HG03442 (cell line): Measurements from ENCODE around the gene HS6ST3.
"Not testable (repeated sequence)": the region's sequence is repeated elsewhere in the genome, so short reads cannot be mapped to it uniquely, and the experiment has no call there.

Experiments used
- ATAC-seq: cut with Tn5 transposase; IDR thresholded peaks from one replicate; pipeline ENCODE4 v1.9.1; 2021; ENCODE audit warnings: mild to moderate bottlenecking, moderate library complexity; ENCODE audit not compliant: unreplicated experiment

Gene HS6ST3

DNA sequence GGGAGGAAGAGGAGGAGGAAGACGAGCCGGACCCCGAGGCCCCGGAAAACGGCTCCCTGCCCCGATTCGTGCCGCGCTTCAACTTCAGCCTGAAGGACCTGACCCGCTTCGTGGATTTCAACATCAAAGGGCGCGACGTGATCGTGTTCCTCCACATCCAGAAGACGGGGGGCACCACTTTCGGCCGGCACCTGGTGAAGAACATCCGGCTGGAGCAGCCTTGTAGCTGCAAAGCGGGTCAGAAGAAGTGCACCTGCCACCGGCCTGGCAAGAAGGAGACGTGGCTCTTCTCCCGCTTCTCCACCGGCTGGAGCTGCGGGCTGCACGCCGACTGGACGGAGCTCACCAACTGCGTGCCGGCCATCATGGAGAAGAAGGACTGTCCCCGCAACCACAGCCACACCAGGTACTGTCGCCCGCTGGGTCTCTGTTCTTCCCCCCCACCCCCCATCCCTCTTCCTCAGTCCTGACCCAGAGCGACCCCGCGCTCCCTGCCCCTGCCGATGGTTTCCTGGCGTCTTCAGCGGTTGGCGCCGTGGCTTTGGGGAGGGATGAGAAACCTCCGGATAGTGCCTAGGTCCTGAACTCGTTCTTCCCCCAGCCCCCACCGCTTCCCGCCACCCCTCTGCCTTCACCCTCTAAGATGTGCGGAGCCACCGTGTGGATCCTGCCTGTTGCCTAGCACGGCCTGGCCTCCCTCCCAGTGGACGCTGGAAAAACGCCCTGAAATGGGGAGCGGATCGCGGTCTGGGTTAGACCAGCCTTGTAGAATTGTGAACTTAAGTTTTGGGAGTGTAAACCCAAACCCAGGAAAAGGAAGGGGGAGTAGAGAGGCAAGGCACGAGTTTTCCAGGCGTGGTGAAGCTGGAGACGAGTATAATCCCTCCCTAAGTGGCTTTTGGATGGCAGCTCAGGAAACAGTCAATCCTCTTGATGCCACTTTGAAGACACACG, 1.5 kb downstream of the HS6ST3 start:
- ATAC-seq, result no peak

DNA sequence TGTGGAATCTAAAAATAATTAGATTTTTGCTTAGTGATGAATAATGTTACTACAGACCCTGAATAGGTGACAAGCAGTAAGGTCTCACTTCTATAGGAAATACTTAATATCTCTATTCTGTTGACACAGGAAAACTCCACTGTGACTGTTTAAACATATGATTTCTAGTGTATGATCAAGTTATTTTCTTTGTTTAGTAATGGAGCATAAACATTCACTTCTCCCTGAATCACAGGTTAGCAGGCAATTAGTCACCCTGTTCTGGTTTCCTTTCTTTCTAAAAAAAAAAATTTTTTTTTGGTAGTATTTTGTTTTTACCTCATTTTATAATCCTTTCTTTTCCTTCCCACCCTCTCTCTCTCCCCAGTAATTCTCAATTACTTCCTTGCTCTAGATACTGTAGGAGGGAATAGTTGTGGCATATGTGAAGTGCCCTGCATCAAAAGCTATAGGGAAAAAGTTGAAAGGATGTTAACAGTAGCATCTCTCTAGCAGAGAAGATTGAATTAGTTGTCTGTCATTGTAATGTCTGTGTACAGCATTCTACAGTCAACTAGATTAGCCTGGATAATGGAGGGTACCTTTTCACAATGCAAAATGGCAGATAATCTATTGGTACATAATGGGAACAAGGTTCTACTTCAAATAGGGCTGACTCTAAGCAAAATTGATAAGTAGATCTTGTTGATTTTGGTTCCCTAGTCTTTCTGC, 3.5 kb downstream of the HS6ST3 start:
- ATAC-seq, result no peak

DNA sequence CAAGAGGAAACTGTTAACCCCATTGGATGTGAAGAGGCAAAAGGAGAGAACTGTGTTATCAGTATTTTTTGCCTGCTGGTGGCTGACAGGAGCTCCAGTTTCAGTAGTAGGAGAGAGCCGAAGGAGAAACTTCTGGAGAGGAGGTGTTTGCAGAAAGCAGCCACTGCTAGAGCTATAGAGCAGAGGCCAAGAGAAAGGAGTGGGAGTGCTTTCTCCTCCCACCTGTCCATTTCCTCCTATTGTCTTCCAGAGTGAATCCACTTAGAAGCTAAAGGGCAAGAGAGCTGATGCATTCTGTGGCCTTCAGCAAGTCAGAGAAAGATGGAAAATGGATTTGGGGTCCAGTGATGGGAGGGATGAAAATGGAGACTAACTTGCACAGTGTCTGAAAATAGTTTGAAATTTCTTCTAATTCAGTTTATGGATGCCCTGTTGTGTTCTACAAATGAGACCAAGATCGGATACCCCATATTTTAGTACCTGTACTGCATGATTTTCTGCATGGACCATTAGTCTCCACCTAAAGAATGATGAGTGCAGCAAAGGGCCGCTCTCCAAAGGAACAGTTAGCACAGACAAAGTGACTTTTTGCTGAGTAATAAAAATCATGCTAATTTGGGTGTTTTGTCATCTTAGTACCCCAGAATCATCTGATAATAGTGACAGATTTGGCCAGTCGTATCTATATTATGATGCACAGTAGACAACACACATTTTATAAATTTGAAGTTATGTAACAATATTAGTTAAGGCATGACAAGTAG, 10.7 kb downstream of the HS6ST3 start:
- no peak for ATAC-seq

DNA sequence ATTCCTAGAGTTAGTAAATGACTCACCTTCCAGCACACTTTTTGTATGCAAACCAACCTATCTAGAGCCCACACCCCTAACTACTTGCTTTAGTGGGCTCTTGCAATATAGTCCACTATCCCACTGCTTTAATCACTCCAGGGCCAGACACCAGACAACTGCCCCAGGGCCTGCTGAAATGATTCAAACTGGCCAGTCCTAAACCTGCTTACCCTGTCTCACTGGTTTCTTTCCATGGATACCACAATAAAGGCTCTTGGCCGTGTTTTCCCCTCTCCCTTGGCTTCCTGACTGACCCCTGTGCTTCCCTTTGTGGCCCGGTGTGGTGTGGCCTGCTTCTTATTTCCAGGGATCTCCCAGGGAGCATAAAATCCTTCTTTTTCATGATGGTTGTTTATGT, 14.6 kb downstream of the HS6ST3 start:
- no peak for ATAC-seq

DNA sequence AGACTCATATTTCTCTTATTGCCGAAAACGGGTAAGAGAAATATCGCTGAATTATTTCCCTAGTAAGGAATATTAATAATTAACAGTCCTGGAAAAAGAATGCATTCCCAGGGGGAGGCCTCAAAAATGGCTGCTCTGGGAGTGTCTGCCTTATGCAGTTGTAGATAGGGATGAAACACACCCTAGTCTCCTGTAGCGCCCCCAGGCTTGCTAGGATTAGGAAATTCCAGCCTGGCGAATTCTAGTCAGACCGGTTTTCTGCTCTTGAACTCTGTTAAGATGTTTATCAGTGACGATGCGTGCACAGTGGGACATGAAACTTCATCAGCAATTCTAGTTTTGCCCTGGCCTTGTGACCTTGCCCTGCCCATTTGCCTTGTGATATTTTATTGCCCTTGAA, 18.2 kb downstream of the HS6ST3 start:
- ATAC-seq, result not testable (repeated sequence)

DNA sequence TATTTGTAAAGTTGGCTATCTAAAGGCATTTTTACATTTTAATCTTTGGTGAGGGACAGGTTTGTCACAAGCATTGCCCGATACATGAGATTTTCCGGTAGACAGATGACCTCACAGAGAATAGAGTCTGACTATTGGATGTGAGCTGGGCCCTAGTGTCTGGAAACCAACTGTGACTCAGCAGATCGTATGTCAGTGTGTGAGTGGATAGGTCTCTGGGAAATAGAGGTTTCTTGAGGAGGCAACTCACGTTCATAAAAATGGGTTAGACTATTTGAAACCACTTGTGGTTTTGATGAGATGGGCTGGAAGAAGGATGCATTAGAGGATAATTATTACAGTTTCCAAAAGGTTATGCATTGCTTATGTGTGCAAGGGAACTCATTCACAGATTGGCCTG, 19.2 kb downstream of the HS6ST3 start:
- no peak for ATAC-seq

DNA sequence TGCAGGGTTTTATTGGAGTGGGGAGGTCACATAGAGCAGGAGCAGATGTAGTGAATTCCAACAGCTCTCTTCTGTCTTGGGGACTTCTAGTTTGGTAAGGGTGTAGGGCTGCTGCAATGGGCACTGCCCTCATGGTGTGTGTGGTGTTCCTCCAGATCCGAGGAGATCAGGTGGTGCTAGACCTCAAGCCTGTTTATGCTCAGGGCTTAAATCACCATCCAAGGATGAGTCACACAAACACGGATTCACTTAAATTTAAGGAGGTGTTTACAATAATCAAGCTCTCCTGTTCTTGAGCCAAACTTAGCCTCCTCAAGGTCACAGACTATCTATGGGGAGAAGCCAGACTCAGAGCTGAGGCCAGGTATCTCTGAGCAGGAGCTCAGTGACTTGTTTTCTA, 23.0 kb downstream of the HS6ST3 start:
- no peak for ATAC-seq

DNA sequence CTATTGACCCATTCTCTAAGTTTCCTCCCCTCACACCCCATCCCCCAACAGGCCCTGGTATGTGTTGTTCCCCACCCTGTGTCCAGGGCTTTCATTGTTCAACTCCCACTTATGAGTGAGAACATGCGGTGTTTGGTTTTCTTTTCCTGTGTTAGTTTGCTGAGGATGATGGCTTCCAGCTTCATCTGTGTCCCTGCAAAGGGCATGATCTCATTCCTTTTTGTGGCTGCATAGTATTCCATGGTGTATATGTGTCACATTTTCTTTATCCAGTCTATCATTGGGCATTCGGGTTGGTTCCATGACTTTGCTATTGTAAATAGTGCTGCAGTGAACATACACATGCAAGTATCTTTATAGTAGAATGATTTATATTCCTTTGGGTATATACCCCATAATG, 25.5 kb downstream of the HS6ST3 start:
- not testable (repeated sequence) for ATAC-seq

DNA sequence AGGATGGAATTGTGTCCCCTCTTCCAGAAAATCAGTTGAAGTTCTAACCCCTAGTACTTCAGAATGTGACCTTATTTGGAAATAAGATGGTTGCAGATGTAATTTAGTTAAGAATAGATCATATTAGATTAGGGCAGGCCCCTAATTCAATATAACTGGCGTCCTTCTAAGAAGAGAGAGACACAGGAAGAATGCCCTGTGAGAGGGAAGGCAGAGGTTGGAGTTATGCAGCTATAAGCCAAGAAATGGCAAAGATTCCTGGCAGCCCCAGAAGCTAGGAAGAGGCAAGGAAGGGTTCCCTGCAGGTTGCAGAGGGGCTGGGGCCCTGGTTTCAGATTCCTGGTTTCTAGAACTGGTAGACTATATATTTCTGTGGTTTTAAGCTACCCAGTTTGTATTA, 30.0 kb downstream of the HS6ST3 start:
- ATAC-seq, result no peak

DNA sequence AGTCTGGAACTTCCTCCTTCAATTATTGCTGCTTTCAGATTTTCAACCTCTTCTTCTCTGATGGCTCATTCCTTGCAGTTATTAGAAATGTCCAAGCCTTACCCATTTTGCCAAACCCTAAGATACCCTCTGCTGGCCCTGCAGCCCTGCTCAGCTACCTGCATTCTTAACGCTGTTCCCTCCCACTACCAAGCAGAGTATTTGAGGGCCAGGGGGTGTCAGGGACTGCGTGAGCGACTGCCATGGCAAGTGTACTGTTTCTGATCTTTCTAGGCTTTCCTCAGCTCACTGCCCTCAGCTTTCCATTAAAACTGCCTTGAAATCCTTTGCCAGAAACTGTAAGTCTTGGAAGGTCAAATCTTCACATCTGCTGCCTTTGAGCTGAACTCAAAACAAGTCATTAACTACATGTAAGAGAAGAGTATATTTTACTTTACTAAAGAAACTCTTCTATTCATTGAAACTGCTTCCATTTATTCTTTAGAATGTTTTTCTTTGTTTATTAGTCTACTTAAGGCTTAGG, 41.0 kb downstream of the HS6ST3 start:
- no peak for ATAC-seq

DNA sequence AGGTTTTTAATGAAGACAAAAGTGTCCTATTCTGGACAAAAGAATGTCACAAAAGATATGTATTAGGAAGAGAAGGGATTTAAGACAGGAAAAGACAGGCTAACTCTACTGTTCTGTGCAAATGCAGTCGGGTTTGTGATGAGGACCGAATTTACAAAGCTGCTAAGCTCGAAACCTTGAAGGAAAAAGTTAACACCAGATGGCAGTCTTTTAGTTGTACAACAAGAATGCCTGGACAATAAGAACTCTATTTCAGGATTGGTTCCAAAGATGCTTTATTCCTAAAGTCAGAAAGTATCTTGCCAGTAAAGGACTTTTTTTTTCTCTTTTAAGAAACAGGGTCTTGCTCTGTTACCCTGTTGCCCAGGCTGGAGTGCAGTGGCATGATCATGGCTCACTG, 51.1 kb downstream of the HS6ST3 start:
- ATAC-seq, result no peak

DNA sequence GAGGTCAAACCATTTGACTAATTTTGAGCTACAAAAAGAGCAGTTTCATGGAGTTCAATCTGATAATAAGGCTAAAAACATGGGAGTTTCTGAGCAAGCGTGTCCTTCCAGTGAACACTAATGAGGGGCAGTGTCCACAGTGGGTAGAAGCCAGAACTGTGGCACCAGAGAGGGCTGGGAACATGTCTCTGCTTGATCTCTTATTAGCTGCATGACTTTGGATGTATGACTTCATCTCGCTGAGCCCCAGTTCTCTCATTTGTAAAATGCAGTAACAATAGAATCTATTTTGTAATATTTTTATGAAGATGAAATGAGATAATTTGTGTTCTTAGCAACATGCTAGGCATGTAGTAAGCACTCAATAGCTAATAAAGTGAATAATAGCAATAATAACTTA, 69.8 kb downstream of the HS6ST3 start:
- no peak for ATAC-seq

DNA sequence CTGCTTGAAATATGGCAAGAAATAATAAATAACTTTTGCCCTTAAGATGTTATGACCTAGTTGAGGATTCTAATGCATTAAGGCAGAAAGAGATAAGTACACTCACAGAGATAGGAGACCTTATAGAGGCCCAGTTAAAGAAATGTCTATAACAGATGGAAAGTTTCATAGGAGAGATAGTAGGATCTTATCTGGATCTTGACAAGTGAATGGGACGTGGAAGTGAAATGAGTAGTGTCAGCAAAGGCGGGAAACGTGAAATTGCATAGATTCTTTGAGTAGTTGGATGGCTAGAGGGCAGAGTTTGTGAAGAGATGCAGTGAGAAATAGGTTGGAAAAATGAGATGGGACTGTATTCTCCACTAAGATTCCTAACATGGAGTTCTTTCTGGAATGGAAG, 71.2 kb downstream of the HS6ST3 start:
- no peak for ATAC-seq

DNA sequence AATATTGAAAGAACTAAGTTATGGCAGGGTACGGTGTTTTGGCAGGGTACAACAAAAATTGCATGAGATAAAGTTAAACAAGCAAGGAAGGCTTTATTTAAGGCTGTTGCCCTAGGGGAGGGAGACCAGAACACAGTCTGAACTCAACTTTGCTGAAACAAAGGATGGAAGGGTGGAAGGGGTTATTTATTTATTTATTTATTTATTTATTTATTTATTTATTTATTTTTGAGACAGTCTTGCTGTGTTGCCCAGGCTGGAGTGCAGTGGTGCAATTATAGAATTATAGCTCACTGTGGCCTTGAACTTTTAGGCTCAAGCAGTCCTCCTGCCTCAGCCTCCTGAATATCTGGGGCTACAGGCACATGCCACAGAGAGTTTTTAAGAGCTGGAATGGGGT, 75.9 kb downstream of the HS6ST3 start:
- no peak for ATAC-seq

DNA sequence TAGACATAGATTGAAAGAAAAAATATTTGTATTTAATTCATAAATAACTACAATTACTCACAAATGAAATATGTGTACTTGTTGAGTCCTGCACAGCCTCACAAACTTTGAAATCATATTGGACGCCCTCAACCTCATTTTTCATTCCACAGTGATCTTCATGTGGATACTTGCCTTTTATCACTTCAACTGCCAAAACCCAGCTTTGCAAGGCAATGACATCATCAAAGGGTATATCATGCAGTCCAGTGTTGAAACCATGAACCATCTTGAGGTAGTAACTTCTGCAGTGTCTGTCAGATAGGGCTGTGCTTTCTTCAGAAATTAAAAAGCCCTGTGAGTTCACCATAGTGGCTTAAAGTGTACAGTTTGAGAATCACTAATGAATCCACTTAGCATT, 82.2 kb downstream of the HS6ST3 start:
- ATAC-seq, result no peak

DNA sequence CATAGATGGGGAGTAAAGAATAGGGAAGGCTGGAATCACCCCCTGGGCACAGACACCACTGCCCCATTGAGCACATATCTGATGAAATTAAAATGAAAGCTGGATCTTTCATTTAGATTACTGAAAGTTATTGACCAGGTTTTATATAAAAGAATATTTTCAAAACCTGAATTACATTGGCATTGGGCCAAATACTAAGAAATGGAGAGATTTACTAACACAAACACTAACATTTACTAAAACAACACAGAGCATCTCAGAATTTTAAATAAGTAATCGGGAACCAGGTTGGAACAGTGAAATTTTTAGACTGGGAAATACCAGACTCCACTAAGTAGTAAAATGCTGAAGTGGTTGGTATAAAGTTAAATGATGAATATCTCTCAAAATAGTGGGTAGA, 88.9 kb downstream of the HS6ST3 start:
- no peak for ATAC-seq

DNA sequence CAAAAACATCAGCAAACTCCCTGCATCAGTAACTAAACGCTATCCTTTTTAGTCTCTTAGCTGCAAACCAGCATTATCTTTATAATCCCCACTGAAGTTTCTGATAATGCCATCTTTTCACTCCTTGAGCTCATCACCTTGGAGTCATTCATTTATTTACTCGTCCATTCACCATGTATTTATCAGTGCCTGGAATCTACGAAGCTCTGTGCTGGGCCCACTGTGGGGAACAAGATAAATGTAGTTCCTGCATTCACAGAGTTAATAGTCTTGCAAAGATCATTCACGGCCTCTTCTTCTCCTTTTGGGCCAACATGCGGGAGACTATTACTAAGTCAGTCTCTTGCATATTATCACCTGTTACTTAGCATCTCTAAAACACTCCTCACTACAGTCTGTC, 89.4 kb downstream of the HS6ST3 start:
- no peak for ATAC-seq

DNA sequence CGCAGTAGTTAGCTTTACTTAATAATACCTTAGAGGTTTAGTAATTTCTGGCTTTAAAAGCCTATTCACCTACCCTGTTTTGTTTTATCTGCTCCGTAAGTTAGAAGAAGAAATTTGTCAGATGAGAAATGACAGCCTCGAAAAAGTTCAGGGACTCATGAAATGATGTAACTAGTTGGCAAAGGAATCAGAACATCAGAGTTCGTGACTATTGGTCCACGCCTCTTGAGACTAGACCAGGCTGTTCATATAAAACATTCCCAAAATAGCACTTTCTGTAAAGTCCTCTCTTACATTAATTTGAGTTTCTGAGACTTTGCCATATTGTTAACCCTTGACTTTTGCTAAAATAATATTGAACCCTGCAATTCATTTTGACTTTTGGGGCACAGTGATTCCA, 92.0 kb downstream of the HS6ST3 start:
- no peak for ATAC-seq

DNA sequence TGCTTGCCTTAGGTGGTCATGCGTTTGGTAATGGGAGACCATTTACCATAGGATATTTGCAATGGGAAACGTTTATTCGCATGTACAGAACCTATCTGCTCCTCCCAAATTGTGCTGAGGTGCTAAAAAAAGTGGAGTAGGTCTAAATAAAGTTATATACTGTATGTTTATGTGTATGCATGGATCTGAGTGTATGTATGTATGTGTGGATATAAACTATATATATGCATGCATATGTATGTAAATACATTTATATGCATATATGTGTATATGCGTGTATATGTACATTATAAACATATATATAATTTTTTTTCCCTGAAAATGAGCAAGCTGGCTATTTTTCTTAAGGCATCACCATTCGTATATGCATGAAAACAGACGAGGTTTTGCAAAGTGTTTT, 95.9 kb downstream of the HS6ST3 start:
- no peak for ATAC-seq

DNA sequence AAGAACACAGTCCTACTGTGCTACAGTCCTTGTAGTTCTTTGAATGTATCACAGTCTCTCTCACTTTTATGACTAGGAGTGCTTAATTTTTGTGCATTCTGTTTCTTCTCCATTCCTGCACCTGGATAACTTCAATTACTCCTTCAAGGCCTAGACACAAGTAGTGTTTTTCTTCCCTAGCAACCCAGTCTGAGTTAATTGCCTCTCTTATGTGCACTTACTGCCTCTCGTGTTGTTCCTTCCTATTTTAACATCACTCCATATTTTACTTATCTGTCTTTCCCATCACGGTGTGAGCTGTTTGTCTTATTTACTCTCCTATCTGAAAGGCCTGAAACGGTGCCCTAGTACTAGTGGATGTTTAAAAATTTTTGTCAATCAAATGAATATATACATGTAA, 101.5 kb downstream of the HS6ST3 start:
- no peak for ATAC-seq

DNA sequence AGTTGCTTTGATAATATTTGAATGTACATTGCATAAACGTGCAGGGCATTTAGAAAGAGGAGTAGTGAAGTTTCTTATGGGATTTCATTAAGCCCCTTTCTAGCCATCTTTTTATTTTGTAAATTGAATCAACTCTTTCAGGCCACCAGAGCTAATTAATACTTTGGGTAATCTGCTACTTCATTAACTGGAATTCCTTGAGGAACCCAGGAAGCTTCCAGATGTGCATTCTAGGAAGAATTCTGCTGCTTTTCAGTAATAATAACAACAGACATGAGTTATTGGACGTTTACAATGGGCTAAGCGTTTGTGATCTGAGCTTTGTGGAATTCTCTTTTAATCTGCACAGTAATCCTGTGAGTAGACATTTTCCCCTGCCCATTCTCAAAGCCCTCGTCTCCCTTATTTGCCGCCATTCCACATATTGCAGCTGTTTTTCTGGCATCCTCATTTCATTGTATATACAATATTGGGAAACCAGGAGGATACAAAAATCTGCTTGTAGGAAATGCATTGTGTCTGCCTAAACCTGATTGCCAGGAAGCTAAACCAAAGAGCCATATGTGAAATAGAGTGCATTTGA, 103.9 kb downstream of the HS6ST3 start:
- ATAC-seq, result no peak
